Stimulated activated CD8-positive, alpha-beta memory T cell treated with anti-CD3 and anti-CD28 coated beads, Interleukin-4, amount 100 ng/mL, for 24 hours (primary cell): ENCODE measurements around the gene GLOD5.

Experiments
- DNase-seq: peaks from one replicate; pipeline ENCODE4 v3.0.0-alpha.2; 2020; ENCODE audit warnings: low read depth

GLOD5 gene

DNA sequence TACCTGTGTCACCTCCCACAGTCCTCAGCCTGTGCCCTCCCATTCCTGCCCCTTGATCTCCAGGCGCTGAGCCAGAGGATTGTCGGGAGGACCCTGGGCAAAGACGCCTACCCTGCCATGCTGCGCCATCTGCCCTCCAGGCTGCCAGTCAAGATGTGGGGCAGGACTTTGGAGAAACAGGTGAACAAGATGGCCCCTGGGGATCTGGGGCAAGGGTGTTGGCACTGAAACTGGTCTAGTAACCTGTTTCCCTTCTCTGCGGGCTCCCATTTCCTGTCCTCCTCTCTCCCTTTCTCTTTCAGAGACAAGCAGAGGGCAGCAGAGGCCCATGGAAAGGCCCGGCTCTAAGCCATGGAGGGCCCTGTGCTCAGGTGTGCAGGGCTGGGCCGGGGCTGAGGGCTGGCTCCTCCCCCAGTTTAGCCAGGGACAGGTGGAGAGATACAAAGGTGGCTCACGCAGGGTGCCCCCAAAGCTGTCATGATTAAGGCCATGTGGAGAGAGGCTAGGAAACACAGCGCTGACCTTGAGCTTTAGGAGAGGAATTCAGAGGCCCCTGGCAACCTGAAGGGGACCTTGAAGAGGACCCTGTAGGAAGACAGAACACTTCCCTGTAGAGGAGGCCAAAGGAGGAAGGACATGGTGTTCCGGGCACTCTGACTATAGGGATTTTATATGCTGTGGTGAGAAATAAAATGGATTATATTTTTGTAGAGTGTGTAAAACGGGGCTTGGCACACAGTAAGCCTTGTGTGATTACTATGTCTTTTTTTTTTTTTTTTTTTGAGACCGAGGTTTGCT is at the start of gene GLOD5:
Gene GLOD5 (plus strand): TSS at position 74 of the 798 bp plus-strand sequence. CDS start 44 bp downstream, at position 118.
- no peak for DNase-seq

DNA sequence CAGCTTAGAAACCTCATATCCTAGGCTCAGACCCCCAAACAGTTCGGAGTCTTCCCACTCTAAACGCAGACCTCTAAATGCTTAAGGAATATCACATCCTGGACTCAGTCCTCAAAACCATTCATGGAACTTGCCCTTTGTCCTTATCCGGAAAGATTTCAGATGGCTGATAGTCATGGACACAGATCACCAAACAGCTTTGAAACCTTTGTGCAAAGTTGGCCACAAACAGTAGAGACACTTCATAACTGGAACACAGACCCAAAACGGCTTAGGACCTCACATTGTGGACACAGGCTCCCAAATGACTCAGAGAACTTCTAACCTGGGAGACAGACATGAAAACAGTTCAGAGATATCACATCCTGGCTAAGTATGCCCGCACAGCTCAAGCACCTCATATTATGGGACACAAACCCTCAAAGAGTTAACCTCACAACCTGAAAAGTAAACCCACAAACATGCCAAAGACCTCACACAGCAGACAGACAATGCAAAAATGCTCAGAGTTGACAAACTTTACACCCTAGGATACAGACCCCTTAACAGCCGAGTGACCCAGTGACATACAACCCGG is 49.5 kb upstream of the GLOD5 start:
- DNase-seq, result no peak

DNA sequence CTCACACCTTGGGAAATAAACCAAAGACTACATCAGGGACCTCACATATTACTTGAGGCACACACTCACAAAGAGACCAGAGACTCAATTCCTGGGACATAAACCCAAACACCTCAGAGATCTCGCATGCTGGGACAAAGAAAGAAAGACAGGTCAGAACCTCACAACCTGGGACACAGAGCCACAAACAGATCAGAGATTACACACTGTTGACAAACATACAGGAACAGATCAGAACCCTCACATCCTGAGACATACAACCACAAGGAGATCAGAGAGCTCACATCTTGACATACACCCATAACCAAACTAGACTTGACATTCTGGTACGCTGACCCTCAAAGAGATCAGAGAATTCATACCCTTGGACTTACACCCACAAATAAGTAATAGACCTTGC is 47.7 kb upstream of the GLOD5 start:
- DNase-seq, result no peak

DNA sequence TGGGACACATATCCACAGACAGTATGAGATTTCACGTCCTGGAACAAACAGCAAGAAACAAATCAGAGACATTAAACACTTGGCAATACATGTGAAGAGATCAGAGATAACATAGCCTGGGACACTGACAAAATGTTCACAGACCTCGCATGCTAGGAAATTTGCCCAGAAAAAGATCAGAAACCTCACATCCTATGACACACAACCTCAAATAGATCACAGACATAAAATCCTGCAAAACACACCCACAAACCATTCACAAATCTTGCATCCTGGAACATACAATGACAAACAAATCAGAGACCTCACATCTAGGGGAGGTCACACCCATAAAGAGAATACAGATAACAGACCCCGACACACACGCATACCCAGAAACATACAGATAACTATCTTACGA is 47.0 kb upstream of the GLOD5 start:
- DNase-seq, result no peak

DNA sequence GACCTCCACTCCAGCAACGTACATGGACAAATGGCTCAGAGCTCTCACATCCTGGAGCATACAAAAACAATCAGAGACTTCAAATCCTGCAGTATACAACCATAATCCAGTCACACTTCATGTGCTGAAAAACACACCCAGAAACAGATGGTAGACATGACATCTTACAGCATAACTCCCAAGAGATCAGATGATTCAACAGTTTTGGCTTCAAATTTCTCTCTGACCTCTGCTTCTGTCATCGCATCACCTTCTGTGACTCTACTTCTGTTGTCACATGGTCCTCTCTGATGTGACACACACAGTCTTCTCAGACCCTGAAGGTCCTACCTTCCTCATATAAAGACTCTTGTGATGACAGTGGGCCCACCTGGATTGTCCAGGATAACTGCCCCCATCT is 46.5 kb upstream of the GLOD5 start:
- no peak for DNase-seq

DNA sequence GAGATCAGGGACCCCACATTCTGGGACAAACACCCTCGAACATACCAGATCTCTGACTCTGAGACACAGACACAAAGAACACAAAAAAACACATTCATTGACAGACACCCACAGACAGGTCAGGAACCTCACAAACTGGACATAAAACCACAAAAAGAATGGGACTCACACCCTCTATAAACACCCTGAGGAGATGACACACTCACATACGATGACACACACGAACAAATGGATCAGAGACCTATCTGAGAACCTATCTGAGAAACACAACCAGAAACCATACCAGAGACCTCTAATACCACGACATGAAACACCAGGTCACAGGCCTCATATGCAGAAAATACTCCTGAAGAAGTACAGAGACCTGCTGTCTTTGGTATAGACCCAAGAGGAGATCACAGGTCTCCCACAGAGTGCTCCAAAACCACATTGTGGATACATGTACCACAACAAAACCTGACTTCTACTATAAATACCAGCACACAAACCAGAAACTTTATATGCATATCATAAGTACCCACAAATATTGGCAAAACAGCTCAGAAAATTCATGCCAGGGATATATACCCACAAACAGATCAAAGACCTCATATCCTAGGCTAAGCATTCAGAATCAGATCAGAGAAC is 45.6 kb upstream of the GLOD5 start:
- DNase-seq, result no peak

DNA sequence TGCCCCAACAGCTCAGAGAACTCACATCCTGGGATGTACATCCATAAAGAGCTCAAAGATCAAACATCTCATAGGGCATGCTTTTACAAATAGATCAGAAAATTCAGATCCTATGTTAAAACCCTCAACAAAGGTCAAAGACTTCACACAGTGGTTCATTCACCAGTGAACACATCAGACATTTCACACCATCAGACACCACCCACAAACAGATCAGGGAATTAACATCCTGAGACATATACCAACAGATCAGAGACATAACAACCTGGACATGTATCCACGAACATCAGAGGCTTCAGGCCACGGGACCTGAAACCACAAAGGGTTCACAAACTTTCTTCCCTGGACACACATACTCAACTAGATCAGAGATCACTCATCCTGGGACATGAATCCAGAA is 41.6 kb upstream of the GLOD5 start:
- DNase-seq, result no peak

DNA sequence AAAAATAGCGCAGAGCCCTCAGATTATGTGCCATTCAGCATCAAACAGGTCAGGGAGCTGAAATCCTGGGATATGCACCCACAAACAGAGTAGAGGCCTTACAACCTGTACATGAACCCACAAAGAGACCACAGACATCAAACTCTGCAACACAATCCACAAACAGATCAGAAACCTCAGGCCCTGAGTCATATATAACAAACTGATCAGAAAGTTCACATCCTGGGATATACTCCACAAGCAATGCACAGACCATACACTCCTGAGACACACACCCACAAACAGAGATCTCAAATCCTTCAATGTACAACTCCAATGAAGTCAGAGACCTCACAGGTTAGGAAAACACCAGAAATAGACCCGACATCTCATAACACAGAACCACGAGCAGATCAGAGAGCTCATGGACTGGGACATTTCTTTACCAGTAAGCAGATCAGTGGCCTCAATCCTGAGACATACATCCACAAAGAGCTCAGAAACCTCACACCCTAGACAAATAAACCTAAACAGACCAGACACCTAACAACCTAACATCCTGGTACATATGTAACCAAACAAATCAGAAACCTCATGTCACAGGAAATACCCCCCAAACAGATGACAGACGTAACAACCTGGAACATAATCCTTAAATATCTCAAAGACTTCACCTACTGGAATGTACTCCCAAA is 40.8 kb upstream of the GLOD5 start:
- DNase-seq, result no peak

DNA sequence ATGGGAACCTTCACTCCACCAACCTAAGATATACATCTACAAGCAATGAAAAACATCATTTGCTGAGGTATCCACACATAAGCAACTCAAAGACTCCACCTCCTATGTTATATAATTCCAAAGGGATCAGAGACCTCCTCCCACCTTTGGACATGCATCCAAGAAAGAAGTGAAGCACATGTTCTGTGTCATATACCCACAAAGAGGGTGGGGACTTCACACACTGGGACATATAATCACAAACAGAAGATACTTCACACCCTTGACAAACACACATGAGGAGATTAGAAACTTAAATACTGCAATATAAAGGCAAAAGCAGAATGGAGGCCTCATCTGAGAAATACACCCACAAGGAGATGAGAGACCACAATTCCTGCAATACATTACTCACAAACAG is 39.6 kb upstream of the GLOD5 start:
- DNase-seq, result no peak

DNA sequence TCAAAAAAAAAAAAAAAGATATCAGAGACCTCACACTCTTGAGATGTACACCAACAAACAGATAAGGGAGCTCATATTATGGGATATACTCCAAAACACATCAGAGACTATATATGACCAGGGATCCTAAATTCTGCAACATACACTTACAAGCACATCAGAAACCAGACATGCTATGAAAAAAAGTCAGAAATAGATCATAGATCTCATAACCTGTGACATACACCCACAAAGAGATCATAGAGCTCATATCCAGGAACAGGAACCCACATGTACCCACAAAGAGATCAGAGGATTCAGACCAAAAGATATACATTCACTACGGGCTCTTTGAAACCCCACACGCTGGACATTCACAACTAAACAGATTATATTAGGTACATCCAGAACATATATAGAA is 35.0 kb upstream of the GLOD5 start:
- no peak for DNase-seq

DNA sequence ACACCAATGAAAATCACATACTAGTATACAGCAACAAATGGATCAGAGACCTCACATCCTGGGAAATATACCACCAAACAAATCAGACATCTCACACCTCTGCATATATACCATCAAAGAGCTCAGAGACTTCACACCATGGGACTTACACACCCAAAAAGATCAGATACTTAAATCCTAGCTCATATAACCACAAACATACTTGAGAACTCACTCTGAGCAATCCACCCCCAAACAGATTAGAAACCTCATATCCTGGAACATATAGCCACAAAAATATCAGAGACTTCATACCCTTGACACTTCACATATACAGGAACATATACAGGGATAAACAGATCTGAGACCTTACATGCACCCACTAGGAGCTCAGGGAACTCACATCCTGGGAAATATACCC is 32.9 kb upstream of the GLOD5 start:
- DNase-seq, result no peak

DNA sequence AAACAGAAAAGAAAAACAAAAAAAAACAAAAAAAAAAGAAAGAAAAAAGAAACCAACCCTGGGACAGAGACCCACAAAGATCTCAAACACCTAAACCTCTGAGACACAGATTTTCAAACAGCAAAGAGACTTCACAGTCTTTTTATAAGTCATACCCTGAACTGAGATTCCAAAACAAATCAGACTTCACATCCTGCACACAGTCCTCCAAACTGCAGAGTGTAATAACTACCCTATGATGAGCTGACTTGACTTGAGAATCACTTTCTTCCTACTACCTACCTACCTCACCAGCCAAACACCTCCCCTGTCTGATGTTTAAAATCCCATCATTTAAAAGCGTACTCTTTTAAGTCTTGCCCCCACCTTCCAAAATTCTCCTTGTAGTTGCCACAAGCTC is 25.2 kb upstream of the GLOD5 start:
- no peak for DNase-seq

DNA sequence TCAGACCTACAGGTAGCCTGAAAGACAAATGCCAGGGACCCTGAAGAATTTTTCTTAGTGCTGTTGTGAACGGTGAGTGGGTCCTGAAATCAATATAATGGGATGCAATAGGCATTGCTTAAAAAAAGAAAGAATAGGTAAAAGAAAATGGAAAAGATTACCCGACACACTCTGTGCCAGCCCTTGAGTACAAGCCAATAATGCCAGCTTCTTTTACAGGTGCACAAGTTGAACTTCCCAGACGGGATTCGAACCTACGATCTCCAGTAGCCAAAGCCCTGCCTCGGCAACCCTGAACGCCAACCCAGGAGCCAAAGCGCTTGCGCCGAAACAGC is 24.7 kb upstream of the GLOD5 start:
- no peak for DNase-seq

DNA sequence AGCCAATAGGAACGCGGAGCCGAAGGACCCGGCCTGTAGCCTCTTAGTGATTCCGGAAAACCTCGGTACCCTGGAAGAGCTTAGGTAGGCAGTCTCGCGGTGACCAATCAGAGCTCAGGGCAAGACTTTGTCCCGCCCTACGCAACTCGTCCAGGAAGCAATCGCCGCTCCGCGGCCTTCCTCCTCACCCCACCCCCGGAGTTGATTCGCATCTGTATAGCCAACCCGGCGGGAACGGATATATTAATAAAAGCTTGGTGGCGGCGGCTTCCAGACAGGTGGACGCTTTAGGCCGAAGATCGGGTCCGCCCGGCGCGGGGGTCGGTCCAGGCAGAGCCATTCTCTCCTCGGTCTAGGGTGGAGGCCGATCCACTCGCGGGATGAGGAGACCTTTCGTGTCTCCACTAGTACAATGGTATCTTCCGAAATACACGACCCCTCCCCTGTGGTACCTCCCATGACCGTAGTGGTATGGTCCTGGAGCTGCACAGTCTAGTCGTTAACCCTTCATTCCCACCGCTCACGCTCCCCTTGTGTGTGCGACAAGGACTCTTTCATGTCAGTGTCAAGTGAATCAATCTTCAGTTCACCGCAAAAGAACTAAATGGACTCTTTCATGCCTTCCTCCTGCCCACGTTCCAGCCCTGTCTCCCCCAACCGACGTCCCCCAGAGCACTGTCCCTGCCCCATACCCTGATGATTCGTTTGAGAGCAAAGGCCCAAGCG is 24.2 kb upstream of the GLOD5 start:
- DNase-seq, result peak; percentile 68

DNA sequence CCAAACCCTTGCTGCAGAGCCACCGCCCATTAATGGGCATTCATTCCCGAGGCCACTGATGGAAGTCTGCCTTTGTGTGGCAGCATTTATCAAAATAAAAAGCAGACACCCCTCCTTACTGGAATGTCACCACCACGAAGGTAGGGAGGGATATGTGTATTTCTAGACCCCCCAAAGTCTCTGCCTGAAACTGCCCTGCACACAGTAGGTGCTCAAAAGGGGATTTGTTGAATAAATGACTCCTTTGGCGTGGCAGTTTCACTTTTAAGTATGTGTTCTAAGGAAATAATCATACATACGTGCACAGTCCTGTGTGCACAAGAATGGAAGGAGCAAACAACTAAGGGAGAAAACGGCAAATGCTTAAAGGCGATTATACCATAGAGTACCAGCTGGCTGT is 23.6 kb upstream of the GLOD5 start:
- no peak for DNase-seq

DNA sequence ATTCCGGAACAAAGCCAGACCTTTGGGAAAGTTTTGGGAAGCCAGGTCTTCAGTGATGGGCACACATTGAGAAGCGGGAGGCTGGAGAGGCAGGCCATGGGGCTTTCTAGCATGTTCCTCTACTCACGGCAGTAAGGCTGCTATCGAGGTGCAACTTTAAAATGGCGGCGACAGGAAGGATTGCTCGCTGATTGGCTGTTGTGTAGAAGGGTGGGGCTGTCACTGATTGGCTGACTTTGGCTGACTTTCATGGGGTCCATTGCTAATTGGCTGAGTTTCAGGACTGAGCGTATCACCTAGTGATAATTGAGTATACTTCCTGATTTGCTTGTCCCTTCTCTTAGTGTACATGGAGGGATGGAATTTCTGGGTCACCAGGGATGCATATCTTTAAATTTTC is 19.7 kb upstream of the GLOD5 start:
- no peak for DNase-seq

DNA sequence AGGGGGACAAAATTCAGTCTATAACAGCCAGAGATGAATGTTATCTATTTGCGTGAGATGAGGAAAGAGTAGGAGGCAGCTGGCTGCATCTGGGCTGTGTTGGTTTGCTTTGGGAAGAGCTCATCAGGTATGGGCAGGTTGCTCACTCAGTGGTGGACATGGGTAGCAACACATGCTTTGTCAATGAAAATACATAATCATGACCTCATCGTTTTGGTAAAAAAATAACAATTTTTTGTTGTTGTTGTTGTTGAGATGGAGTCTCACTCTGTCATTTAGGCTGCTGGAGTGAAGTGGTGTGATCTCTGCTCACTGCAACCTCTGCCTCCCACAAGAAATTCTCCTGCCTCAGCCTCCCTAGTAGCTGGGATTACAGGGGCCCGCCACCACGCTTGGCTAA is 16.3 kb upstream of the GLOD5 start:
- DNase-seq, result no peak

DNA sequence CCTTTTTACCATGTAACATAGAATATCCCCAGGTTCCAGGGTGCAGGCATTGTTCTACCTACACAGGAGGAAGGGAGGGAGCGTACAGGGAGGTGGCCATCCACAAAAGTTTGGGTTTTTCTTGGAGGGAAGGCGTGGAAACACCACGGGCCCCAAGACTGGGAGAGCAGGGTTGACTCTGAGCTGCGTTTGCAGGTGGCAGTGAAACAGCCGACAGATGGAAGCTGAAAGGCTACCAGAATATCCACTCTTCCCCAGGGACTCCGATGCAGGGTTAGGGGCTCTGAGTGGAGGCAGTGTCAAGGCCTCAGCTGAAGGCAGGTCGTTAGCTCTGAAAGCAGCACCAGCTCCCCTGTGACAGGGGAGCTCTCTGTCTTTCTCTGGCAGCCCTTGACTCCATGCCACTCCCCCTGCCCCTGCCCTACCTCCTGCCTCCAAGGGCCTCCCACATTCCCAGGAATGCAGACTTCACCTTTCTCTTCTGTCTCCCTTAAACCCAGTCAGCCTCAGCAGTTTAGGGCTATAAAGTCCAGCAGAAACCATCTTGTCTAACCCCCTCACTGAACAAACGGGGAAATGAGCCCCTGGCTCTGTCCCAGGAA is 14.0 kb upstream of the GLOD5 start:
- no peak for DNase-seq

DNA sequence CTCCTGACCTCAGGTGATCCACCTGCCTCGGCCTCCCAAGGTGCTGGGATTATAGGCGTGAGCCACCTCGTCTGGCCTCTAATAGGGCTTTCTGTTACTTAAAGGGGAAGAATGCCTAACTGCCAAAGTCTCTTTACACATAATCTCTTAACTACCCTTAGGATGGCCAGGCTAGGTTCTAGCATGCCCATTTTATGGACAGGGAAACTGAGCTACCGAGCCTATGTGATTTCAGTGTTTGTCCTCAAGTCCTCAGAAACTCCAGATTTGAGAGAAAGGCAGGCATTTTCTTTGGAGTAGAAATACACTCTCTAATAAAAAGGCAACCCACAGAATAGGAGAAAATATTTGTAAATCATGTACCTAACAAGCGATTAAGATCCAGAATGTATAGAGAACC is 12.4 kb upstream of the GLOD5 start:
- no peak for DNase-seq

DNA sequence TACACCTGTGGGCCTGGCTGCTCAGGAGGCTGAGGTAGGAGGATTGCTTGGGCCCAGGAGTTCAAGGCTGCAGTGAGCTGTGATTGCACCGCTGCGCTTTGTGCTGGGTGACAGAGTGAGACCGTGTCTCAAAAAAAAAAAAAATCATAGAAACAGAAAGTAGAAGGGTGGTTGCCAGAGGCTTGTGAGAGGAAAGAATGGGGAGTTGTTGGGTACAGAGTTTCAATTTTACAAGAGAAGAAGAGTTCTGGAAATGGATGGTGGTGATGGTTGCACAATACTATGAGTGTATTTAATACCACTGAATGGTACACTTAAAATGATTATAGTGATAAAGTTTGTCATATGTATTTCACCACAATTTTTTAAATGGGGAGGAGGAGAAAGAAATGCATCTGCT is 10.2 kb upstream of the GLOD5 start:
- DNase-seq, result no peak

DNA sequence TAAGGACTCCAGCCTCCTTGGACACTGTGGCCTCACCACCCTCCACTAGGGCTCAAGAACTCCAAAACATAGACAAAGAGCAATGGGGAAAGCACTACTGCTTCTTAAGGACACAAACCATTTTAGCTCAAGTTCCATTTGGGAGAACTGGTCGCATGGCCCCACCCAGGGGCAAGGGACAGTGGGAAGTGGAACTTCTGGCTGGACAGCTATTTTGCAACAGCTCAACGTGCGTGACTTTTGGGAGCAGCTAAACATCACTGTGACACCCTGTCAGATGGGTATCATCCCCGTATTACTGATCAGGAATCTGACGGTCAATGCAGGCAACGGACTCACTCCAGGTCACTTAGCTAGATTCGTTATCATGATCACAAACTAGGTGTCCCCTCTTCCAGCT is 9.0 kb upstream of the GLOD5 start:
- no peak for DNase-seq

DNA sequence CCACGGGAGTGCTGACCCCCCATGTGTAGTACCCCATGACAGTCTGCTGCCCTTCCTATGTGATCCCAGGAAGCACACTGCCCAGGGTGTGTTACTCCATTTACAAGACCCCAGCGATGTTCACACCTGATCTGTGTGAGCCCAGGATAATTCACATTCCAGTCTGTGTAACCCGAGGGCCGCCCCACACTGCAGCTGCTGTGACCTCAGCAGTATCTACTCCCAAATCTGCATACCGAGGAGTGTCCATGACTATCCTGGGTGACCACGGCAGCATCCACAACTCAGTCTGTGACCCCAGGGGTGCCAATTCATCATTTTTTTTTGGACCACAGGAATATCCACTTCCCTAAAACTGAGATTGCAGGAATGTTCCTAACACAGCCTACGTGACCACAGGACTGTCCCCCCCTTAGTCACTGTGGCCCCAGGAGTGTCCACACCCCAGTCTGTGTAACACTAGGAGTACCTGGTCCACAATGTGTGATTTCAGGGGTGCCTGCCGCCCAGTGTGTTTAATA is 7.8 kb upstream of the GLOD5 start:
- no peak for DNase-seq
